Activated CD8-positive, alpha-beta memory T cell treated with anti-CD3 and anti-CD28 coated beads for 48 hours (primary cell): Measurements from ENCODE around the gene FAM171A2.
"Not testable (repeated sequence)": the region's sequence is repeated elsewhere in the genome, so short reads cannot be mapped to it uniquely, and the experiment has no call there.

Source experiments
- DNase-seq, 3 experiments: peaks; one replicate each; pipeline ENCODE4 v3.0.0-alpha.2; 2020; ENCODE audit warnings: low read depth in 2 of 3, low spot score in 2 of 3

FAM171A2 gene

GRCh38 chr17:44383861-44384260, 20.2 kb upstream of the FAM171A2 start:
- no peak for DNase-seq

DNA sequence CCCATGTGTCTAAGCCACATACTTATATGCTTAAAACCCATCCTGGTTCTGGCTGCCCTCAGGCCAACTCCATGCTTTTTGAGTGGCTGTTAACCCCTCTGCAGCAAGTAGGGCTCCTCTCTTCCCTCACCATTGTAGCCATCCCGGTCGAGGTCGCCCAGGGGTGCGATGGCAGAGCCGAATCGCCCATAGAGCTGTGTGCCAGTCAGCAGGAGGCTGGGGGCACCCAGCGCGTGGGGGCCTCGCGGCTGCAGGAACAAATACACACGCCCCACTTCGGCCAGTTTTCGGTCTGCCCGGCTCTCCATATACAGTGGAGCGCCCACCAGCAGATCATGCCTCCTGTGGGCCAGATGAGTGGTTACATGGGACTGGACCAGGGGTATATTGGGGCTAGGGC, 19.7 kb upstream of the FAM171A2 start:
- DNase-seq, result no peak

- DNase-seq, result no peak
Measured at GRCh38 chr17:44382917-44383316, 19.3 kb upstream of the FAM171A2 start.

DNA sequence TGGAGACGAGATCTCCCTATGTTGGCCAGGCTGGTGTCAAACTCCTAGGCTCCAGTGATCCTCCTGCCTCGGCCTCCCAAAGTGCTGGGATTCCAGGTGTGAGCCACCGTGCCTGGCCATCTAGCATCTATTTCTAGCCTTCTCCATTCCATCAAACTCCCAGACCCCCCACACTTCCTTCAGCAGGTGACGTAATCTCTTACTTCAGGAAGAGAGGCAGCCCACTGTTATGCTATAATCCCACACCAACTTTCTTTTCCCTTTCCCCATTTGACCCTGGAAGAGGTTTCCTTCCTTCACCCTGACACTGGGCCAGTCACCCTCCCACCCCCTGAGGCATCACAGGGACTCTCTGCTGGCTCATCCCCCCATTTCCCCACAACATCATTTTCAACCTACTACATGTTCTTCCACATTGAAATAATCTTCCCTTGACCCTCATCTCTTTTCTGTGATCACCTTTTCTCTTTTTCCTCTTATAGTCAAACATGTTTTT, 18.2 kb upstream of the FAM171A2 start:
- DNase-seq, result no peak

GRCh38 chr17:44380767-44381166, 17.1 kb upstream of the FAM171A2 start:
- no peak for DNase-seq

GRCh38 chr17:44379887-44380286, 16.2 kb upstream of the FAM171A2 start:
- DNase-seq, result no peak

DNA sequence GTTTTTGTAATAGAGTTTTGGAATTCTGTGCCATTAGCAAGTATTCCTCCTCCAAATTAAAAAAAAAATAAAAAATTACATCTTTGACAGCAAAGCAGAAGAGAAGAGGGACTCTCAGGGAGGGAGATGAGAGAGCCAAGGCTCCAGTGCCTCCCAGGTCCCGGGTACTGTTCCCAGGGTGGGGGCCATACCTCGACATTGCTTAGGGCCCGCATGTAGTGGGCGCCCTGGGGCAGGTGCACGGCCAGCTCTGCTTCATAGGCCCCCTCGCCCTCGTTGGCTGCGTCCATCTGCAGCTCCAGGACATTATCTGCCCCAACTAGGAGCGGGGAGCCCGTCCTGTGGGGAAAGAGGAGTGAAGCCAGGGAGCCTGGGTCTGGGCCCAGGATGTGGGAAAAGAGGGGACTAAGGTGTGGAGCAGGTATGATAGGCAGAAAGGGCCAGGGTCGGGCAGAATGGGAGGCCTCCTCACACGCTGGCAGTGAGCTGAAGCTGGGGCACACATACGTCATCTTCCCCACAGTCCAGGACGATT, 14.6 kb upstream of the FAM171A2 start:
- no peak for DNase-seq

- DNase-seq, result no peak
Measured at GRCh38 chr17:44376779-44377178, 13.1 kb upstream of the FAM171A2 start.

DNA sequence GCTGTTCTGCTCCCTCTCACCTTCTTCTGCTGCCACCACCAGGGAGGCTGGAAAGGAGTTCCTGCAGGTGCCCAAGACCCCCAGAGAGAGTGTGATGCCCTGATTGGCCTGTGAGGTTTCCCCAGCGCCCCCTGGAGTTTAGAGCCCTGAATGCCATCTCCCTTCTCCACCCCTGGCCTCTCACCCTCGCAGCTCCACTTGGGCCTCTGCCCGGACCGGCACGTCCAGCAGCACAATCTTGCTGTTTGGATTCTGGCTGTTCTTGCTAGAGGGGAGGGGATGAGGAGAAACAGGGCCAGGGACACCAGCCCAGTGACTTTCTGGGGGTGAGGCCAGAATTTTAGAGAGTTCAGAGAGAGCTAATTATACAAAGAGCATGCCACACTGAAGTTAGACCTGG, 12.5 kb upstream of the FAM171A2 start:
- no peak for DNase-seq

GRCh38 chr17:44375196-44376017, 11.8 kb upstream of the FAM171A2 start:
- DNase-seq, result no peak

- no peak for DNase-seq
Measured at GRCh38 chr17:44374306-44375195, 10.9 kb upstream of the FAM171A2 start.

DNA sequence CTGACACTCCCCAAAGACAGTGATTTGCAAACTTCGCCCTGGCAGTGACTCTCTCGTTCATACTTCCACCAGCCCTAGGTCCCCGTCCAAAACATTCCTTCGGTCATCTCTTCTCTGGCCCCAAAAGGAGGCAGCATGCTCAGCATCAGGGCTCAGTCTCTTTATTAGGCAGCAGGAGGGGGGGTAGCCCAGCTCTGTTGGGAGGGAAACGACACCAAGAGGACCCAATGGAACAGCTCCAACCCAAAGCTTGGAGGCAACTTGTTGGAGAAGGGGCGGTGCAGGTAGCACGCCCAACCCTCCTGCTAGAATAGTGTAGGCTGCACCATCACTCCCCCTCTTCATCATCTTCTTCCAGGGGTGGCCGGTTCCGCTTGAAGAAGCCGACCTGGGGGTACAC, 8.4 kb upstream of the FAM171A2 start:
- DNase-seq, result no peak

GRCh38 chr17:44369414-44370023, 5.9 kb upstream of the FAM171A2 start:
- DNase-seq, result not testable (repeated sequence)

- DNase-seq, result not testable (repeated sequence)
Measured at GRCh38 chr17:44368391-44369243, 5.0 kb upstream of the FAM171A2 start.

GRCh38 chr17:44367231-44367979, 3.8 kb upstream of the FAM171A2 start:
- DNase-seq, result no peak

GRCh38 chr17:44365051-44365450, 1.4 kb upstream of the FAM171A2 start:
- DNase-seq, result not testable (repeated sequence)

- no peak for DNase-seq
Measured at GRCh38 chr17:44362949-44363612, 572 bp downstream of the FAM171A2 start.

GRCh38 chr17:44362459-44362948, 1.1 kb downstream of the FAM171A2 start:
- no peak for DNase-seq
